D721Med (cell line): ENCODE results near the gene VPS35L.

ENCODE experiments used
- DNase-seq: peaks from one replicate; pipeline ENCODE4 v3.0.0; 2011; ENCODE audit warnings: low spot score; ENCODE audit not compliant: insufficient read length
- FAIRE-seq: peaks from 2 replicates; lab custom pipeline; 2011; peaks lifted over from hg19 to GRCh38; lab: Jason Lieb, UNC
- TF ChIP-seq, protein P1 (sequence below): IDR thresholded peaks from 2 replicates; pipeline ENCODE4 v1.5.1; 2012; ENCODE audit warnings: mild to moderate bottlenecking, control low read depth; ENCODE audit not compliant: insufficient read depth; ENCODE audit errors: missing control alignments

The VPS35L gene

DNA sequence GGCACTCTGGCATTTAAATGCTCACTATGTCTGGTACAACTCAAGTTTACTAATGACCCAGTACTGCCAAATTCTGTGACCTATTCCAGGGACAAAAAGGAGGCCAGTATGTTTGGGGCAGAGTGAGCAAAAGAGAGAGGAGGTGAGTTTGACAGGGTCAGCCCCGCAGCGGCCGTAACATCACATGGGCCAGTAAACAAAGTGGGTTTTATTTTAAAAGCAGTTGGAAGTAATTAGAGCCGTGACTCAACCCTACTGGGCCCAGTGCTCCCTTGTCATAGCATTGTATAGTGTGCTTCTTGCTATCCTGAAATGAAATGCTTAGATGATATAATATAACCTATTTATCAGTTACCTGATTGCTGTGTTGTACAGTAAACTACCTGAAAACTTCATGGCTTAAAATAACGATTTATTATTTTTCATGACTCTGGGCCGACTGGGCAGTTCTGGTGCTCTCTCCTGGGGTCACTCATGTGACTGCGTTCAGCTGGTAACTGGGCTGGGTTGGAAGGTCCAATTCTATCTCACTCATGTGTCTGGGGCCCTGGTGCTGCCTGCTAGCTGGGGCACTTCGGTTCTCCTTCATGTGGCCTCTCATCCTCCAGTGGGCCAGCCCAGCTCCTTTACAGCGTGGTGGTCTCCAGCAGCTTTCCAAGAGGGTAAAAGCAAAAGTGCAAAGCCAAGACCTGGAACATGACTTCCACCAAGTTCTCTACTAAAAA lies 189.9 kb downstream of the VPS35L start:
- no peak for FAIRE-seq
- no peak for DNase-seq

DNA sequence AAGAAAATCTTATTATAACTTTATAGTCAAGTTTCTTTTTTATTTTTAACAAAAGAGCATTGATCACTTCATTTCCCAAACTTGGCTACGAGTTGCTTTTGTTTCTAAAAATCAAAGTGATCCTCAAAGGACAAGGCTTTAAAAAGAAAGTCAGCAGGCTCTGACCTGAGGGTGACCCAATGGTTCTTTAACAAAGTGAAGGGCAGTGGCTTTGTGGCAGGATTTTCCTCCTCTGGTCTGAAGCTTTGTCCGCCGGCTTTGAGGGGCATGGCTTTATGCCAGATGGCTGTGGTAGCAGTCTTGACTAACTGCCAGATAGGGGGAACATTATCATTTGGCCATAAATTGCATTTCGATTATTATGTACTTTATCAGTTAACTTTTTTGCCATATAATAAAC lies 191.1 kb downstream of the VPS35L start:
- FAIRE-seq (no peak), DNase-seq (no peak)
- TF ChIP-seq, protein P1, sequence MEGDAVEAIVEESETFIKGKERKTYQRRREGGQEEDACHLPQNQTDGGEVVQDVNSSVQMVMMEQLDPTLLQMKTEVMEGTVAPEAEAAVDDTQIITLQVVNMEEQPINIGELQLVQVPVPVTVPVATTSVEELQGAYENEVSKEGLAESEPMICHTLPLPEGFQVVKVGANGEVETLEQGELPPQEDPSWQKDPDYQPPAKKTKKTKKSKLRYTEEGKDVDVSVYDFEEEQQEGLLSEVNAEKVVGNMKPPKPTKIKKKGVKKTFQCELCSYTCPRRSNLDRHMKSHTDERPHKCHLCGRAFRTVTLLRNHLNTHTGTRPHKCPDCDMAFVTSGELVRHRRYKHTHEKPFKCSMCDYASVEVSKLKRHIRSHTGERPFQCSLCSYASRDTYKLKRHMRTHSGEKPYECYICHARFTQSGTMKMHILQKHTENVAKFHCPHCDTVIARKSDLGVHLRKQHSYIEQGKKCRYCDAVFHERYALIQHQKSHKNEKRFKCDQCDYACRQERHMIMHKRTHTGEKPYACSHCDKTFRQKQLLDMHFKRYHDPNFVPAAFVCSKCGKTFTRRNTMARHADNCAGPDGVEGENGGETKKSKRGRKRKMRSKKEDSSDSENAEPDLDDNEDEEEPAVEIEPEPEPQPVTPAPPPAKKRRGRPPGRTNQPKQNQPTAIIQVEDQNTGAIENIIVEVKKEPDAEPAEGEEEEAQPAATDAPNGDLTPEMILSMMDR, result no peak

More for the DNA sequence above, 189.9 kb downstream of the VPS35L start:
- TF ChIP-seq, protein P1, result no peak

- TF ChIP-seq, protein P1, result no peak
- FAIRE-seq, result peak; percentile 85
- peak; percentile 33 for DNase-seq
Measured at GRCh38 chr16:19748389-19749168, 193.1 kb downstream of the VPS35L start.

DNA sequence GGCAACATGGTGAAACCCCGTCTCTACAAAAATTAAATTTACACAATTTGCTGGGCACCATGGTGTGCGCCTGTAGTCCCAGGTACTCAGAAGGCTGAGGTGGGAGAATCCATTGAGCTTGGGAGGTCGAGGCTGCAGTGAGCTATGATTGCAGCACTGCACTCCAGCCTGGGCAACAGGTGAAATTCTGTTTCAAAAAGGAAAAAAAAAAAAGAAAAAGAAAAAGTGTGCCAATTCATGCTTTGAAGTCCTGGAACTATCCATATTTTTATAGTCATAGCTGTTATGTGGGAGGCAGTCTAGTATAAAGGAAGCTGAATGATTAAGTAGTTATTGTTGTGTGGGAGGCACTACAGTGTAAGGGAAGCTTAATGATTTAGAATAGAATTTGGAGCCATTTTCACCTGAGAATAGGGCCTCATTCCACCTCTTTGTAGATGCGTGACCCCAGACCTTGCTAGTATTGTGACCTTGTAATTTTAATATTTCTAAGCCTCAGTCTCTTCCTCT lies 194.1 kb downstream of the VPS35L start:
- DNase-seq (no peak), FAIRE-seq (no peak)
- TF ChIP-seq, protein P1, result no peak
